Femur (tissue), 1 donor: ENCODE data around the gene KCNQ1.
A peak's percentile ranks its signal among the peaks of the same experiment; 100 is the strongest.

Source experiments
- DNase-seq: peaks from one replicate; pipeline ENCODE4 v3.0.0-alpha.2; 2017

The KCNQ1 gene

GRCh38 chr11:2585566-2586086, 140.8 kb downstream of the KCNQ1 start:
- no peak for DNase-seq

GRCh38 chr11:2586087-2586792, 141.4 kb downstream of the KCNQ1 start:
- DNase-seq, result no peak

GRCh38 chr11:2586793-2587131, 142.0 kb downstream of the KCNQ1 start:
- peak; percentile 13 for DNase-seq

- peak; percentile 16 for DNase-seq
Measured at GRCh38 chr11:2587132-2587930, 142.5 kb downstream of the KCNQ1 start.

GRCh38 chr11:2587976-2588748, 143.4 kb downstream of the KCNQ1 start:
- peak; percentile 15 for DNase-seq

GRCh38 chr11:2588809-2589537, 144.2 kb downstream of the KCNQ1 start:
- DNase-seq, result peak; percentile 14

GRCh38 chr11:2589538-2589934, 144.7 kb downstream of the KCNQ1 start:
- peak; percentile 20 for DNase-seq

GRCh38 chr11:2590131-2590964, 145.5 kb downstream of the KCNQ1 start:
- no peak for DNase-seq

- DNase-seq, result no peak
Measured at GRCh38 chr11:2590965-2591754, 146.4 kb downstream of the KCNQ1 start.

GRCh38 chr11:2591805-2592204, 147.0 kb downstream of the KCNQ1 start:
- DNase-seq, result no peak

GRCh38 chr11:2592559-2593392, 148.0 kb downstream of the KCNQ1 start:
- DNase-seq, result no peak

GRCh38 chr11:2593393-2593950, 148.7 kb downstream of the KCNQ1 start:
- DNase-seq, result no peak

- DNase-seq, result no peak
Measured at GRCh38 chr11:2594267-2594666, 149.5 kb downstream of the KCNQ1 start.

GRCh38 chr11:2595204-2595603, 150.4 kb downstream of the KCNQ1 start:
- DNase-seq, result no peak

- DNase-seq, result no peak
Measured at GRCh38 chr11:2599561-2600189, 154.9 kb downstream of the KCNQ1 start.

- DNase-seq, result no peak
Measured at GRCh38 chr11:2609345-2609744, 164.5 kb downstream of the KCNQ1 start.

GRCh38 chr11:2612884-2613571, 168.2 kb downstream of the KCNQ1 start:
- no peak for DNase-seq

- DNase-seq, result no peak
Measured at GRCh38 chr11:2621894-2622293, 177.1 kb downstream of the KCNQ1 start.
